GM18907 (cell line): ENCODE results near the gene NAP1L1.

Source experiments
- ATAC-seq: cut with Tn5 transposase; IDR thresholded peaks from one replicate; pipeline ENCODE4 v1.9.1; 2021; ENCODE audit warnings: mild to moderate bottlenecking, moderate library complexity; ENCODE audit not compliant: unreplicated experiment

The NAP1L1 gene

DNA sequence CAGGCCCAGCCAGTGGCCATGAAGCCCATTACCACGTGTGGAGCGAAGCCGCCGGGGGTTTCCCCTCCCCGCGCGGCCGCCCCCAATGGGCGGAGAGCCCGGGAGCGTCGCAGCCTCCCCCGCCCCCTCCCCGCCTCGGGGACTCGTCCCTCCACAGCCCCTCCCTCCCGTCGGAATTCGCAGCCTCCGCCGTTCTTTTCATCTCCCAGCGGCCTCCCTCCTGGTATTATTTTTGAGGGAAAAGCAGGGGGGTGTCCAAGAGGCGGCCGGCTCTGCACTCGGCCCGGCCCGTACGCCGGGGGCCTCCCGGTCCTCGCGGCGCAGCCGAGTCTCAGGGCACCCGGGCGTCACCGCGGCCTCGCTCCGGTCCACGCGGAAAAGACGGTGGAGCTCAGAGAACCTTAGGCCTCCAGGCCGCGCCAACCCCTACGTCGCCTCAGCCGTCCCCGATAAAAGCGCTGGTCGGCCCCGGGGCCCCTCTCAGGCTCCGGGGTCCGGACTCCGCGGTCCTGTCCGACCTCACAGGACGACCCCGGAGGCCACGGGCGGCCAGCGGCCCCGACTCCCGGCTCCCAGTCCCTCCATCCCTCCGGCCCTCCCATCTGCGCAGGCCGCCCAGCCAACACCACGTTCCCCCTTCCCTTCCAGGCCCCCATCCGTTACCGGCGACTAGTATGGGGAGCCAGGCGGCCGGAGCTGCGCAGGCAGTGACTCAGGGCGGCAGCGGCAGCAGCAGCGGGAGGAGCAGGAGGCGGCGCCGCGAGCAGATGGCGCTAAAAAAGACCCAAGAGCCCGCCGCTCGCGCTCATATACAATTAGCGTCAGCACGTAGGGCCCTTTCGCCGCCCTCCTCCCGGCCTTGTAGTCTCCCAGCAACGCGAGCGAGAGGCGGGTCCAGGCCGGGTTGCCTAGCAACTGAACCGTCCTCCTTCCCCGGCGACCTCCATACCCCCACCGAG is at the start of gene NAP1L1:
Gene NAP1L1, minus strand, starts transcription at position 782 of the 959 bp plus-strand sequence. CDS start 10,466 bp downstream, outside the sequence.
- peak; percentile 96 for ATAC-seq

DNA sequence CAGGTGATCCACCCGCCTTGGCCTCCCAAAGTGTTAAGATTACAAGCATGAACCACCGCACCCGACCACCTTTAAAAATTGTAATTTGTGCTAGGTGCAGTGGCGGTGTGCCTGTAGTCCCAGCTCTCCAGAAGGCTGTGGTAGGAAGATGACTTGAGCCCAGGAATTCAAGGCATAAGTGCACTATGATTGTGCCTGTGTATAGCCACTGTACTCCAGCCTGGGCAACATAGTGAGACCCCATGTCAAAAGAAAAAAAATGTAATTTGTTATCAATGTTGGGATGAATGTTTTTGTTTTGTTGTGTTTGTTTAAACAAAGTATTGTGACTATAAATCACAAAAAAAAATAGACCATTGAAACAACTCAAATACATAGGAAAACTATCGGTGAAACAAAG is 43.1 kb upstream of the NAP1L1 start:
- no peak for ATAC-seq

DNA sequence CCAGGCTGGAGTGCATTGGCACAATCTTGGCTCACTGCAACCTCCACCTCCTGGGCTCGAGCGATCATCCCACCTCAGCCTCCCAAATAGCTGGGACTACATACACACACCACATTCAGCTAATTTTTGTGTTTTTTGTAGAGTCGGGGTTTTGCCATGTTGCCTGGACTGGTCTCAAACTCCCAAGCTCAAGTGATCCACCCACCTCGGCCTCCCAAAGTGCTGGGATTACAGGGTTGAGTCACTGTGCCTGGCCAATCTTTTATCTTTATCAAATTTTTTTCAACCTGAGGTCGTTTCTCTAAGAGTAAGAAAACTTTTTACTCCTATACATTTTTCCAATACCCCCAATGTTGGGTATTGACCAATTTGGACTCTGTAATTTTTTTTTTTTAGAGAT is 40.0 kb upstream of the NAP1L1 start:
- ATAC-seq: no peak

DNA sequence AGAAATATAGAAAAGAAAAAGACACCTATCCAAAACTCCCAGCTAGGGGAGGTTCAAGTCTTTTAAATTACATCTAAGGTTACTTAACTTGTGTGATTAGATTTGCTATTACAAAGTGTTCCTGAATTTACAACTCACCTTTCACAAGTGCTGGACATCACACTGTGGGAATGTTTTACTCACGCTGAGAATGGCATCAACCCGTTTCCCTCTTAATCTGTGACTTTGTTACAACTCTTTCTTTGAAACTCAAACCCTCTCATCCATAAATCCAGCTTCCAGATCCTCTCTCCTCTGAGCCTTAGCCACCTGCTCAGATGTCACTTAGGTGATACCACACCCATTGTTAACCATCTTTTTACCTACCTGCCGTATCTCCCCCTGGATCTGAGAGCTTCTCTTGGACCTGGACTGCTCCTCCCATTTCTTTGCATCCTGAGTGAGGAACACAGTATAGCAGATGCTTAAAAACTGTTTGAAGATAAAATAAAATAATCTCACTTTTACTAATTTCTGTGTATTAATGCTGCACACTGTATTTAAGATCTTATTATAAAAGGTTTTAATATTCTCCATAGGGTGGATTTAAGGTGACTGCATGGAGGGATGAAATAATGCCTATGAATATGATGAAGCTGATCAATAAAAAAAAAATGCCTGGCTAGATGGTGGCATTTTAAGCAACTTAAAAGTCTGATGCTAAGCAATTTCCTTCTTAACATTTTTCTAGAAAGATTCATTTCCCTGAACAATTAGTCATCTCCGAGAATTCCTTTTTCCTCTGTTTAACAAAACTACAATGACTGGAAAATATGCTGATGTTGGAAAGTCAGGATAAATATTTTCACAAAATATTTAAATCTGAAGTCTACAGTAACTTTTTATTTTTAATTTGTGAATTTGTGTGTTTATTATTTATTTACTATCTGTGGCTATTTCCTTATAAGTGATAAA is 39.1 kb upstream of the NAP1L1 start:
- ATAC-seq: no peak

DNA sequence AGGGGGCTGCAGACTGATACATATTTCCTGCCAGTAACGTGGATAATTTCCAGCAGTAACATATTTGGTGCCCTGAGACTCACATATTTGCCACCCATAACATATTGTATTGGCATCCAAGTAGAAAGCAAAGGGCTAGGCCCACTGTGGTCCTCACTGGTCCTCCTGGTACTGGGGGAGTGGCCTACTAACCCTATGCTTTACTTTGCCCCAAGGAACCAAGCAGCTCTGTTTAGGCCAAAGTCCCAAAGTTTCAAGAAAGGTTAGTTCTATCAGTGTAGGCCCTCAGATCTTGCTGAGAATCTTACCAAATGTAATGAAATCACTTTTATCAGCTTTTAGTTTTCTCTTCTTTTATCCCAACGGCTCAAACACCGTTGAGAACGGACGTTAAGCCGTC is 35.4 kb upstream of the NAP1L1 start:
- no peak for ATAC-seq

DNA sequence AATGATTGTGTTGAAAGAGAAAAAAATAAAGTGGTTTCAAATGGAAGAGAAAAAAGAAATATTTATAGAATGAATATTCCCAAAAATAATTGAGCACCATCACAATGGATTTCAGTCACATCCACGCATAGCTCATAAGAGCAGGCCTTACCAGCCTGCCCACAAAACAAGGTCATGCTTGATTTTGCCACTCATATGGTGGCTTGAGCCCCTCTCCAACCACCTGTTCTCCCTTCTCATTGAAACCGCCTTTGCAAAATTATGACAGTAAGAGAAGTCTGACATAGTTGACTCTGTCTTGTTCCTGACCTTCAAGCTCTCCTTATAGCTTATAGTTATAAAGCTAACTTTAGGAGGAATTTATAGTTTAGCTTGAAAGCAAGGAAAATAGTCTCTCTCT is 33.3 kb upstream of the NAP1L1 start:
- no peak for ATAC-seq

- no peak for ATAC-seq
Observed at GRCh38 chr12:76117067-76117691, 32.7 kb upstream of the NAP1L1 start.

DNA sequence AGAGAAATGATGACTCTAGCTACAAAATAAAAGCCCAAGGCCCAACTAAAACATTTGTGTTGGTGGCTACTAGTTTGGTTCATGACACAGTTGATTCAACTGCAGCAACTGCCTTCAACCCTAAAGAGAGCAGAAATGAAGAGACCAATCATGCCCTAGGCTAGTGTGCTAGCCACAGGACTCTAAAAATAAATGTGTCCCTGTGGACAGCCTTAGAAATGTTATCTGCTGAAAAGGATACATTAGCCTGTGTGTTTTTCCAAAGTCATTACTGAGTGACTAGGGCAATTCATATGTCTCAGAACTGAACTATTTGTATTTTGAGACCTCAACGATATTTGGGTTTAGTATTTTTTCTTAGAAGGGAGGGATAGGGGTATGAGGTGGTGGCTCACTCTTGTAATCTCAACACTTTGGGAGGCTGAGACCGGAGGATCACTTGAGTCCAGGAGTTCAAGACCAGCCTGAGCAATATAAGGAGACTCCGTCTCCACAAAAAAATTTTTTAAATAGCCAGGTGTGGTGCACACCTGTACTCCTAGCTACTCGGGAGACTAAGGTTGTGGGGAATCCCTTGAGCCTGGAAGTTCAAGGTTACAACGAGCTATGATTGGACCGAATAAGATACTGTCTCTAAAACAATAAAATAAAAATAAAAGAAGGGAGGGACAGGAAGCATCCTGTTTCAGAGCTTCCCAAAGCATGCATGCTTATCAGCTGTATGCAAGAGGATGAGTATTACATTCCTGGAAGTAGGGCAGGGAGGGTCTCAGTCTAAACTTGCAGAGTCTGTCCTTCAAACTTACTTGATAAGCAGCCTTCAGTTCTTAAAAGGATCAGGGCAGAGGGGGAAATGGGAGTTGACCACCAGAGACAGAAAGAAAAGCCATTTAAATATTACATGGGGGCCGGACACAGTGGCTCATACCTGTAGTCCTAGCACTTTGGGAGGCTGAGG is 29.6 kb upstream of the NAP1L1 start:
- ATAC-seq: no peak

- ATAC-seq: no peak
Observed at GRCh38 chr12:76111209-76111749, 26.8 kb upstream of the NAP1L1 start.

DNA sequence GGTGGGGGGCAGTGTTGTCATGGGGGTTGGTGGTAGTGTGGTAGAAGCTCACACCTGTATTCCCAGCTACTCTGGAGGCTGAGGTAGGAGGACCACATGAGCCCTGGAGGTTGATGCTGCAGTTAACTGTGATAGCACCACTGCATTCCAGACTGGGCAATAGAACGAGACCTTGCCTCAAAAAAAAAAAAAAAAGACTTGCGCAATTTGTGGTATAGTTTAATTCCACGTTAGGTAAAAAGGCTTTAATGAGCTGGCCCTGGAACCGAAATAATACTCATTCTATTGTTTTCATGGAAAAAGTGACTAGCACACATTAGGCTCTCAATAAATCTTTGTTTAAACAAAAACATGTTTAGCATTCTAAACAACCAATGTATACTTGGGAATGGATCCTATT is 25.4 kb upstream of the NAP1L1 start:
- ATAC-seq: no peak

- ATAC-seq: no peak
Observed at GRCh38 chr12:76108356-76108755, 23.9 kb upstream of the NAP1L1 start.

GRCh38 chr12:76106631-76107030 is 22.1 kb upstream of the NAP1L1 start:
- ATAC-seq: no peak

- ATAC-seq: no peak
Observed at GRCh38 chr12:76103958-76104357, 19.5 kb upstream of the NAP1L1 start.

GRCh38 chr12:76101739-76102385 is 17.4 kb upstream of the NAP1L1 start:
- no peak for ATAC-seq

DNA sequence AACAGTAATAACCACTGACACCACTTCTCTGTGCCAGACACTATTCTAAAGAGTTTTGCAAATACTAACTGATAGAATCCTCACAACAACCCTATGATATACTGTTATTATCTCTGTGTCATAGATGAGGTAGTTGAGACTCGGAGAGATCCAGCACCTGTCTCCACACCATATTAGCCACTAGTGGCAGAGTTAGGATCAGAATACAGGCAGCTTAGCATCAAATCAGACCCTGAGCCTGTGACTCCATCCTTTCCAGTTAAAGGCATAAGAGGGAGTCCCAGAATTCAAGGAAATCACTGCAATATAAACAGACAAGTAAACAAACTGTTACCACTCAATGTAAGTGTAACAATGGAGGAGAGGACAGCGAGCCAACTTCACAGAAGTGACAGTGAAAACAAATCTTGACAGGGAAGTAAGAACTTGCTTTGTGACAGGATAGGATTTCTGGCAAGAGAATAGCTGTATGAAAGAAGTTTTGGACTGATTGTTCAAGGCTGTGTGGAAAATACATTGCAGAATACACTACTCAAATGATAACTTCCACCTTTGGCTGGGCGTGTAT is 11.7 kb upstream of the NAP1L1 start:
- ATAC-seq: no peak

DNA sequence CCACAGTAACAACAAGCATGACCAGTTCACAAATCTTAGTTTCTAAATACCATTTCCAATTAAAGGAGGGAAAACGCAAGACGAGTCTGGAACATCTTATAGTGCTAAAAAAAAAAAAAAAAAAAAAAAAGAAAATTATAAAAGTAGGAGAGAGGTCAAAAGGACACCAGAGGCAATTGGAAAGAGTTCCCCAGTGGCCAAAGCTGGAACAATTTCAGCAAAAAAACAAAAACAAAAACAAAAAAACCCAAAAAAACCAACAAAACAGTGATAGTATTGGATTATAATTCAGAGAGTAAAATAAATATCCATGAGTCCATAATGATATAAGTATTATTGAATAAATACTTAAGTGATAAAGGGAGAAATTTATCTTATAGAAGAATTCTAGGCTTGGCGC is 10.3 kb upstream of the NAP1L1 start:
- no peak for ATAC-seq

DNA sequence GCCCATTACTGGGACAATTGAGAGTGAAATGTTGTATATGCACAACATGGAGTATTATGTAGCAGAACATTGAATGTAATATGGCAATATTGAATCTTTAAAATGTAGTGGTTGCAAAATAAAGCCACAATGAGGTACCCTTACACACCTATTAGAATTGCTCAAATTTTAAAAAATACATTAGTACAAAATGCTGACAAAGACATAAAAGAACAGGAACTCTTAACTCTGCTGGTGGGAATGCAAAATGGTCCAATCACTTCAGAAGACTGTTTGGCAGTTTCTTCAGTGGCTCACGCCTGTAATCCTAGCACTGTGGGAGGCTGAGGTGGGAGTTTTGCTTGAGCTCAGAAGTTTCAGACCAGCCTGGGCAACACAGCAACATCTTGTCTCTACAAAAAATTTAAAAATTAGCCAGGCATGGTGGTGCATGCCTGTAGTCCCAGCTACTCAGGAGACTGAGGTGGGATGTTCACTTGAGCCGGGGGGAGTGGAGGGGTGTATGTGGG is 6.8 kb upstream of the NAP1L1 start:
- no peak for ATAC-seq

DNA sequence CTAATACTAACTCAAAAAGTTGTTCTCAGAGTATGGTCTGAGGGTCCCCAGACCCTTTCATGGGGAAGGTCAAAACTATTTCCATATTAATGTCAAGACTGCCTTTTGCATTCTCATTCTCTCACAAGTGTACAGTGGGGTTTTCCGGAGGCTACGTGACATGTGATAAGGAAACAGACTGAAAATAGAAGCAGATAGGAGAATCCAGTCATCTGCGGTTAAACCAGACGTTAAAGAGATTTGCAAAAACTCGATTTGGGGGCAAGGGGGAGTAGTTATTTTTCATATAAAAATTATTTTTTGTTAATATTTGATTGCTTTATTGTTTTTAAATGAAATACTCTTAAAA is 1.0 kb upstream of the NAP1L1 start:
- no peak for ATAC-seq
